Stimulated activated CD8-positive, alpha-beta memory T cell treated with anti-CD3 and anti-CD28 coated beads, Interleukin-4, amount 100 ng/mL, for 48 hours (primary cell): ENCODE data around the gene COPS8.
A peak's percentile ranks its signal among the peaks of the same experiment; 100 is the strongest.

Experiments
- DNase-seq: peaks from one replicate; pipeline ENCODE4 v3.0.0-alpha.2; 2020

The COPS8 gene

GRCh38 chr2:237066396-237066795 lies 19.3 kb upstream of the COPS8 start:
- DNase-seq: no peak

GRCh38 chr2:237068005-237068576 lies 17.6 kb upstream of the COPS8 start:
- DNase-seq: no peak

- DNase-seq: peak; percentile 91
Measured at GRCh38 chr2:237072067-237072931, 13.4 kb upstream of the COPS8 start.

- DNase-seq: no peak
Measured at GRCh38 chr2:237073552-237073951, 12.1 kb upstream of the COPS8 start.

- DNase-seq: no peak
Measured at GRCh38 chr2:237074211-237074993, 11.3 kb upstream of the COPS8 start.

- DNase-seq: no peak
Measured at GRCh38 chr2:237075749-237076599, 9.7 kb upstream of the COPS8 start.

- no peak for DNase-seq
Measured at GRCh38 chr2:237081596-237081995, 4.1 kb upstream of the COPS8 start.

GRCh38 chr2:237083026-237083425 lies 2.7 kb upstream of the COPS8 start:
- DNase-seq: no peak

- no peak for DNase-seq
Measured at GRCh38 chr2:237084444-237084843, 1.2 kb upstream of the COPS8 start.

GRCh38 chr2:237090906-237091305 lies 5.2 kb downstream of the COPS8 start:
- DNase-seq: no peak

- DNase-seq: no peak
Measured at GRCh38 chr2:237091779-237092436, 6.2 kb downstream of the COPS8 start.

- DNase-seq: no peak
Measured at GRCh38 chr2:237092506-237092905, 6.8 kb downstream of the COPS8 start.

- no peak for DNase-seq
Measured at GRCh38 chr2:237092920-237093781, 7.5 kb downstream of the COPS8 start.

GRCh38 chr2:237096201-237096600 lies 10.5 kb downstream of the COPS8 start:
- no peak for DNase-seq

GRCh38 chr2:237096911-237097310 lies 11.2 kb downstream of the COPS8 start:
- no peak for DNase-seq

GRCh38 chr2:237097326-237097910 lies 11.7 kb downstream of the COPS8 start:
- no peak for DNase-seq

- DNase-seq: no peak
Measured at GRCh38 chr2:237097911-237098702, 12.4 kb downstream of the COPS8 start.

- DNase-seq: no peak
Measured at GRCh38 chr2:237099804-237100203, 14.1 kb downstream of the COPS8 start.

- DNase-seq: no peak
Measured at GRCh38 chr2:237101118-237101979, 15.7 kb downstream of the COPS8 start.
